HEK293T (cell line): Measurements from ENCODE around the gene ATP10A.

ENCODE experiments used
- HDGF ChIP-seq: fragments of 450-650 bp; IDR thresholded peaks from 2 replicates; pipeline ENCODE4 v1.6.1; 2017; ENCODE audit warnings: antibody characterized with exemption, borderline replicate concordance
- LEF1 ChIP-seq: fragments of 450-650 bp; IDR thresholded peaks from 2 replicates; pipeline ENCODE4 v1.6.1; 2017; ENCODE audit warnings: mild to moderate bottlenecking, borderline replicate concordance
- PKNOX1 ChIP-seq: fragments of 450-650 bp; IDR thresholded peaks from 2 replicates; pipeline ENCODE4 v1.6.1; 2016

GRCh38 chr15:25711691-25712090 is 151.4 kb downstream of the ATP10A start:
- TF ChIP-seq PKNOX1 (no peak), HDGF (no peak), LEF1 (no peak)
